ENCODE measurements around the gene NTM.

The NTM gene

DNA sequence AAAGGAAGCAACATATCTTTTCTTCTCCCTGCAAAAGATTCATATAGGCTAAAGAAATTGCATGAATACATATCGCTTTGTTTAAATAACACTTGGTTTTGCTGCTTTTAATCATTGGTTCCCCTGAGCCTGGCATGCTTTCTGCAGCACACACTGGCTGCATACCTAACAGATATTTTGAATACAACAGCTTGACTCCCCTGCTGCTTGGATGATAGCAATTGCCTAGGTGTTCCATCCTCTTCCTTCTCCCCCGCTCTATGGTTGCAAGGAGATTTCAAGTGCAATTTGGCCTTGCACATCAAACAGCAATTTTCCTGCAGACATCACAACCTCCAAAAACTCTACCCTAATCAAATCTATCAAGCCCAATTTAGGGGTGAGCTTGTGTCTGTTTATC lies 430.0 kb downstream of the NTM start:
- H3K27me3 ChIP-seq: no peaks in the 10 kb centered on the region
- no peaks in the 10 kb centered on the region for H3K36me3 ChIP-seq
- no peaks in the 10 kb centered on the region for H3K9me3 ChIP-seq
- TF ChIP-seq, protein P1, sequence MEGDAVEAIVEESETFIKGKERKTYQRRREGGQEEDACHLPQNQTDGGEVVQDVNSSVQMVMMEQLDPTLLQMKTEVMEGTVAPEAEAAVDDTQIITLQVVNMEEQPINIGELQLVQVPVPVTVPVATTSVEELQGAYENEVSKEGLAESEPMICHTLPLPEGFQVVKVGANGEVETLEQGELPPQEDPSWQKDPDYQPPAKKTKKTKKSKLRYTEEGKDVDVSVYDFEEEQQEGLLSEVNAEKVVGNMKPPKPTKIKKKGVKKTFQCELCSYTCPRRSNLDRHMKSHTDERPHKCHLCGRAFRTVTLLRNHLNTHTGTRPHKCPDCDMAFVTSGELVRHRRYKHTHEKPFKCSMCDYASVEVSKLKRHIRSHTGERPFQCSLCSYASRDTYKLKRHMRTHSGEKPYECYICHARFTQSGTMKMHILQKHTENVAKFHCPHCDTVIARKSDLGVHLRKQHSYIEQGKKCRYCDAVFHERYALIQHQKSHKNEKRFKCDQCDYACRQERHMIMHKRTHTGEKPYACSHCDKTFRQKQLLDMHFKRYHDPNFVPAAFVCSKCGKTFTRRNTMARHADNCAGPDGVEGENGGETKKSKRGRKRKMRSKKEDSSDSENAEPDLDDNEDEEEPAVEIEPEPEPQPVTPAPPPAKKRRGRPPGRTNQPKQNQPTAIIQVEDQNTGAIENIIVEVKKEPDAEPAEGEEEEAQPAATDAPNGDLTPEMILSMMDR (IDR thresholded peaks at IDR 0.05; ENCODE audit: low read depth, low read length): no peak
- no peaks in the 10 kb centered on the region for H3K4me1 ChIP-seq
- no peak overlapping the region for H3K4me3 ChIP-seq (ENCODE audit: low read depth, low read length)
- DNase-seq: no peak

DNA sequence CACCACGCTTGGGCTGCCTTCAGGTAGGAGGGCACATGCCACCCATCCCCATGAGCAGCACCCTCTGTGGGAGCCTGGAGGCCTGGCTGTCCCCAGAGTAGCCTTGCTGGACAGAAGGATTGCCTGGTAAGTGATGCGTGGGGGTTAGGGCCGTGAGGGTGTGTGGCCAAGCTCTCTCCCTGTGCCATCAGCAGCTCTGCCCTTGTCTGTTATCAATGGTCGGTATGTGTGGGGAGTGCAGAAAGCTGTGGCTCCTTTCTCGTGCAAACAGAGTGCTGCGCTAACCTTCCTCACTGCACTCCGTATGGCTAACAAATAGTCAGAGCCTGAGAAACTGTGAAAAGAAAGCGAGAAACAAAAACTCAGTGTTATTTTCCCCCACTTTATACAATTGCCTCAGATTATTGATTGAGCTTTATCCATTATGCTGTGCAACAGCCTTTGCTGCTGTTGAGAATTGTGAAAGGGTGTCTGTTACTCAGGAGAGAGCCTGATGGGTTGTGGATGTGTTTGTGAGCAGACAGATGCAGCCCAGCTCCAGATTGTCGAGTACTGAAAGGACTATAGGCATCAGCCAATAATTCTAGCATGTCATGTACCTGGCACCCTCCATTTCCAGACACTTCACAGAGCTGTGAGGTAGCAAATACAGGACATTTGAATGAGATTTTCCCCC lies 432.2 kb downstream of the NTM start:
- no peak overlapping the region for H3K4me3 ChIP-seq (ENCODE audit: low read depth, low read length)
- H3K4me1 ChIP-seq: no peaks in the 10 kb centered on the region
- no peaks in the 10 kb centered on the region for H3K9me3 ChIP-seq
- TF ChIP-seq, protein P1 (IDR thresholded peaks at IDR 0.05; ENCODE audit: low read depth, low read length): no peak
- H3K36me3 ChIP-seq: no peaks in the 10 kb centered on the region
- DNase-seq: no peak
- no peaks in the 10 kb centered on the region for H3K27me3 ChIP-seq

DNA sequence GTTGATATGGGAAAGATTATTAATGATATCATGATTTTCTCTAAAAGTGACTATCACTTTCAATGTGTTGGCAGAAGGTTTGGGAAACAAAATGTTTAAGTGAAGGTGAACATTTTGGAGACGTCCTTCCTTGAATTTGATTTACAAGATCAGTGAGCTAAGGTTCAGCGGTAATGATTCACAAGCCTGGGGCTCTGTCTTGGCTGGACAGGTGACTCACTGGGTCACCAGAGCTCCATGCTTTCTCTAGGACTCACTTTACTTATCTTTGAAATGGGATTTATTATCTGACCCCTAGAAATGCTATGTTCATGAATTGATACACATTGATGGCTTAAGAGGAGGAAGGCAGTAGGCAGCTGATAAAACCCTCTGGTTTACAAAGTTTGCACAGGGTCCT lies 437.5 kb downstream of the NTM start:
- no peaks in the 10 kb centered on the region for H3K9me3 ChIP-seq
- no peaks in the 10 kb centered on the region for H3K4me1 ChIP-seq

DNA sequence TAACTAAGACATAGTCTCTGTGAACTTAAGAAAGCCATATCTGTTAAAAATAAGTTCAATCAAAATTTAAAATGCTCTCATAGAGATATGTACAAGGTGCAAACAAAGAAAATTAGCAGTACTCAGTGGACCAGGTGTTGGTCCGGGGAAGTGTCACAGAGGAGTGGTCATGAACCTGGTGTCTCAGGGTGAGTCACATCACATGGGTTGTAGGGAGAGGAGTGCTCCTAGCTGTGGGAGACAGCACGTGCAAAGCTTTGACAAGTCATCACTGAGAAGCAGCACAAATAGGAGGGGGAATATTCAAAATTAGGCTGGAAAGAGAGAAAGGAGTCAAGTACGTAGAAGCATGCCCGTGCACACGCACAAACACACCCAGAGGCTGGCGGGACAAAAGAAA lies 438.1 kb downstream of the NTM start:
- TF ChIP-seq, protein P1 (IDR thresholded peaks at IDR 0.05; ENCODE audit: low read depth, low read length): no peak
- no peaks in the 10 kb centered on the region for H3K4me1 ChIP-seq
- H3K9me3 ChIP-seq: no peaks in the 10 kb centered on the region
- no peak for DNase-seq
- no peaks in the 10 kb centered on the region for H3K36me3 ChIP-seq
- H3K4me3 ChIP-seq (ENCODE audit: low read depth, low read length): no peak overlapping the region
- H3K27me3 ChIP-seq: no peaks in the 10 kb centered on the region

More for the DNA sequence above, 437.5 kb downstream of the NTM start:
- Histone ChIP-seq H3K36me3 (no peaks in the 10 kb centered on the region), H3K27me3 (no peaks in the 10 kb centered on the region), H3K4me3 (ENCODE audit: low read depth, low read length) (no peak overlapping the region)
- TF ChIP-seq, protein P1 (IDR thresholded peaks at IDR 0.05; ENCODE audit: low read depth, low read length): no peak
- DNase-seq: no peak

DNA sequence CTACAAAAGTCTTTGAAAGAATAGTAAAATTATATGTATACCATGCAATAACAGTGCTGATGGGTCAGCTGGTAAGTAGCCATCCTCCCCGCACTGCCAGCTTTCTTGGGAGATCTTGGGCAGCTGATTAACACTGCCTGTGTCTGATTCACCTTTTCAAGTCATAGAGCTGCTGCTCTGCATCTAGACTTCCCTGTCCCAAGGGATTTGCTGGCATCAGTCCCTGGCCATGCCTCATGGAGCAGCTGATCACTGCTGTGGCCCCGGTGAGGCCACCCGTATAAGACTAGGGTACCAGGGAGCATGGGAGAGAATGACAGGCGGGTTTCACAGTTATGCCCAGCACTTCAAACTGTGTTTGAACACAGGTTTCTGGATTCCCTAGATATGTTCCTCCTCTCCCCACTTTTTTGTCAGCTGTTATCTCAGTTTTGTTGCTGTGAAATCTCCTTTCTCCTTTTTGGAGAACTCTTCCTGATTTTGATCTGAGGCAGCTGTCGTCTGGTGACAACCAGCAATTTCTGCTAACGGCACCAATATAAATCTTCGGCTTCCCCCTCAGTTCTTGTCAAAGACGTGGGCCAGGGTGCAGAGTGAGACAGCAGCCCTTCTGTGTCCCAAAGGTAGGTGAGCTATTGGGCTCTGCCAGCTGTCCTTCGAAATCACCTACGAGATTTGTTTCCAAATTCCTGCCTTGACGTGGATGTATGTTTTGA lies 438.9 kb downstream of the NTM start:
- Histone ChIP-seq H3K36me3 (no peaks in the 10 kb centered on the region), H3K9me3 (no peaks in the 10 kb centered on the region), H3K27me3 (no peaks in the 10 kb centered on the region), H3K4me3 (ENCODE audit: low read depth, low read length) (no peak overlapping the region), H3K4me1 (no peaks in the 10 kb centered on the region)
- DNase-seq: no peak
- TF ChIP-seq, protein P1 (IDR thresholded peaks at IDR 0.05; ENCODE audit: low read depth, low read length): no peak

DNA sequence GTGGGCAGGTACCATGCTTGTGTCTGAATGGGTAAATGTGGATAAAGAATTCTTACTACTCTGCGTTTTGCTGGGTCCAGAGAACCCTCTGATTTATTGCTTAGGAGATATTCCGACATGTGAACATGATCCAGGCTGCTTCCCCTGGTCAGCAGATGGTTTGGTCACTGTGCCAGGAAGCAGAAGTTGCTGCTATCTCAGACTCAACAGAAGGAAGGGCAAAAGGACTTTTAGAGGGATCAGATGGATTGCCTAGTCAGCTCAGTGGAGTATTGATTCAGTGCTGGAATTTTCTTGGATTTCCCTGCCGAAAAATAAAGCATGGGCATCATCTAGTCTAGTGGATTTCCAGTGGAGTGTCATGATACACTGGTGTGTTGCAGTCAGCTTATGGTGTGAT lies 440.1 kb downstream of the NTM start:
- H3K4me1 ChIP-seq: no peaks in the 10 kb centered on the region
- no peaks in the 10 kb centered on the region for H3K27me3 ChIP-seq
- no peaks in the 10 kb centered on the region for H3K36me3 ChIP-seq
- TF ChIP-seq, protein P1 (IDR thresholded peaks at IDR 0.05; ENCODE audit: low read depth, low read length): no peak
- H3K4me3 ChIP-seq (ENCODE audit: low read depth, low read length): no peak overlapping the region
- no peaks in the 10 kb centered on the region for H3K9me3 ChIP-seq
- no peak for DNase-seq

Measured in BE2C (cell line).